ENCODE results near the gene KRTAP12-4.
"Not testable (repeated sequence)": the region's sequence is repeated elsewhere in the genome, so short reads cannot be mapped to it uniquely, and the experiment has no call there.

Gene KRTAP12-4

DNA sequence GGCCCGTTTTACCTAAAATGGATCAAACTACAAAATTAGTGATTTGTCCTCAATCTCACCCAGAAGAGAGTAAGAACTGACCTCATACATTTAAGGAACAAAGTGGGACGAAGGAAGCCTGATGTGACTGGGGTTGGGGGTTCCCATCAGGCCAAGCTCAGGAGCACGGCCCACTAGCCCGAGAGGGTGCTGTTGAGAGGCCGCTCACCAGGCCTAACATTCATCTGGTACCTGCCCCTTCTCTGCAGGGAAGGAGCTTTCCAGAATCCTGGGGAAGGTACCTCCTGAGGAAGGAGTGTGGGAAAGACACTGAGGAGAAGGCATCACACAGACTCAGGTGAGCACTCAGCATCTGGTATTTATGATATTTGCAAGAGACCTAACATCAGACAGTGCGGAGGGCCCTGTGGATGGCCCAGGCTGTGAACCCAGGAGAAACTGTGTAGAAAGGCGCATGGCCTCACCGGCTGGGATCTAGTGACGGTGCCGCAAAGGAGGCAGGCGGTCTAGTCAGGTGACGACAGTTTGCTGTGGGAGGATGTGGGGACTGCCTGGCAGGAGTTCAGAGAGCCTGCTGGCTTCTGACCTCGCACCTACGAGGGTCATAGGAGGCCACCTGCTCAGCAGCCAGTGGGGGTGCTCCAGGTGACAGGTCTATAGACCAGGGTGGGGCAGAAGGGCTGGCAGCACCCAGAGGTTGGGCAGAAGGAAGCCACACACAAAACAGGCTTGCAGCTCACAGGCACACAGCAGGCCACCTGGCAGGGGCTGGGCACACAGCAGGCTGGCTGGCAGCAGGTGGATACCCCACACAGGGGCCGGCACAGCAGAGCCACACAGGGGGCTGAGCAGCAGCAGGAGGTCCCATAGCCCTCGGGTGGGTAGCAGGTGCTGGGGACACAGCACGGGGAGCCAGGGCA lies 543 bp downstream of the KRTAP12-4 start:
- Histone ChIP-seq H3K9ac (ENCODE audit: low read length in 2 of 2) (no peak overlapping the region), H3K27ac (ENCODE audit: low read length) (no peak overlapping the region), H3K4me3 (ENCODE audit: low read length in 2 of 2) (no peak overlapping the region), H3K9me3 (ENCODE audit: control insufficient read depth in 2 of 2, low read length in 2 of 2) (peaks cover 2 to 5% of the 10 kb centered on the region in 2 donors), H3K4me1 (ENCODE audit: control insufficient read depth, insufficient read depth, low read length) (peaks cover 2% of the 10 kb centered on the region), H3K36me3 (ENCODE audit: control insufficient read depth in 2 of 2, insufficient read depth in 2 of 2, low read length in 2 of 2) (no peaks in the 10 kb centered on the region), H3K27me3 (ENCODE audit: control insufficient read depth in 1 of 2, insufficient read depth in 2 of 2, low read length in 2 of 2) (peaks cover 3 to 6% of the 10 kb centered on the region in 2 donors)

DNA sequence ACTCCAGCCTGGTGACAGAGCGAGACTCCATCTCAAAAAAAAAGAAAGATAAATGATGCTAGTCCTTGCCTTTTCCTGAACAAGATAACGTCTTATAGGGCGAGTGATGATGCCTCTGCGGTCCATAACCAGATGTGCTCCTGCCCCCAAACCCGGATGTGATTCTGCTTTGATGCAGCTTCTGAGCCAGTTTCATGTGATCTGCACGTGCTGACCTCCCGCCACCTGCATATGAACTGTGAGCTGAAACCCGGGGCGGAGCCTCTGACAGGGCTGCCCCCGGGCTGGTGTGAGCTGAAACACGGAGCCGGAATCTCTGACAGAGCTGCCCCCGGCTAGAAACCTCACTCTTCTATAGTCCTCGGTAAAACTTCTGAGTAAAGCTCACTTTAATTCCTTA lies 1.3 kb downstream of the KRTAP12-4 start:
- Histone ChIP-seq H3K9ac (ENCODE audit: low read length in 2 of 2) (no peak overlapping the region), H3K4me1 (ENCODE audit: control insufficient read depth, insufficient read depth, low read length) (peaks cover 2% of the 10 kb centered on the region), H3K9me3 (ENCODE audit: control insufficient read depth in 2 of 2, low read length in 2 of 2) (peaks cover 2 to 5% of the 10 kb centered on the region in 2 donors), H3K27me3 (ENCODE audit: control insufficient read depth in 1 of 2, insufficient read depth in 2 of 2, low read length in 2 of 2) (peaks cover 2 to 3% of the 10 kb centered on the region in 2 donors), H3K4me3 (ENCODE audit: low read length in 2 of 2) (no peak overlapping the region), H3K27ac (ENCODE audit: low read length) (no peak overlapping the region), H3K36me3 (ENCODE audit: control insufficient read depth in 2 of 2, insufficient read depth in 2 of 2, low read length in 2 of 2) (no peaks in the 10 kb centered on the region)

DNA sequence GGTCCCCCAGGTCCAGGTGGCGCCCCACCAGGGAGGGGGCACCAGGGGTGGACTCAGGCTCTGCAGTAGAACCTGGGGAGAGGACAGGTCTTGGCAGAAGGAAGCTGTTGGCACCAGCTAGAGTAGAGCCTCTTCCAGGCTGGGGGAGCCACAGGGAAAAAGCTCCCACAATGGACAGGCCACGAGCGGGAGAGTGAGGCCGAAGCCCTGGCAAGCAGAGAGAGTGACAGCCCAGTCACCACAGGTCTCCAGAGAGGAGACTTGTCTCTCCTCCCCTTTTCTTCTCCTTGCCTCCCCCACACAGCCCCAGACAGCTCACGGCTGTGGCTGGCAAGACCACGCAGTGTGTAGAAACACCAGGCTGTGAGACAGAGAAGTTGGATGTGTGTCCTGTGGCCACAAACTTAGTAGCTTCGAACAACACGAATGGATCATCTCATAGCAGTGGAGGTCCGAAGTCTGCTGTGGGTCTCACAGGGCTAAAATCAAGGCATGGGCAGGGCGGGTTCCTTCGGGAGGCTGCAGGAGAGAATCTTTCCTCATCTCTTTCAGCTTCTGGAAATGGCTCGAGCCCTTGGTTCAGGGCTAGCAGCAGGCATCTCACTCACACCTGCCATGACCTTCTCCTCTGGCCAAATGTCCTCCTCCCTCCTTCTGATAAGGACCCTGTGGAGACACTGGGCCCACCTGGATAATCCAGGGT lies 3.3 kb downstream of the KRTAP12-4 start:
- H3K4me3 ChIP-seq (ENCODE audit: low read length in 2 of 2) = no peak overlapping the region
- H3K9me3 ChIP-seq (ENCODE audit: control insufficient read depth in 2 of 2, low read length in 2 of 2) = peaks cover 0 to 3% of the 10 kb centered on the region in 2 donors
- H3K27ac ChIP-seq (ENCODE audit: low read length) = no peak overlapping the region
- no peaks in the 10 kb centered on the region for H3K36me3 ChIP-seq (ENCODE audit: control insufficient read depth in 2 of 2, insufficient read depth in 2 of 2, low read length in 2 of 2)
- H3K4me1 ChIP-seq (ENCODE audit: control insufficient read depth, insufficient read depth, low read length) = no peaks in the 10 kb centered on the region
- H3K9ac ChIP-seq (ENCODE audit: low read length in 2 of 2) = no peak overlapping the region
- peaks cover 3 to 9% of the 10 kb centered on the region in 2 donors for H3K27me3 ChIP-seq (ENCODE audit: control insufficient read depth in 1 of 2, insufficient read depth in 2 of 2, low read length in 2 of 2)

DNA sequence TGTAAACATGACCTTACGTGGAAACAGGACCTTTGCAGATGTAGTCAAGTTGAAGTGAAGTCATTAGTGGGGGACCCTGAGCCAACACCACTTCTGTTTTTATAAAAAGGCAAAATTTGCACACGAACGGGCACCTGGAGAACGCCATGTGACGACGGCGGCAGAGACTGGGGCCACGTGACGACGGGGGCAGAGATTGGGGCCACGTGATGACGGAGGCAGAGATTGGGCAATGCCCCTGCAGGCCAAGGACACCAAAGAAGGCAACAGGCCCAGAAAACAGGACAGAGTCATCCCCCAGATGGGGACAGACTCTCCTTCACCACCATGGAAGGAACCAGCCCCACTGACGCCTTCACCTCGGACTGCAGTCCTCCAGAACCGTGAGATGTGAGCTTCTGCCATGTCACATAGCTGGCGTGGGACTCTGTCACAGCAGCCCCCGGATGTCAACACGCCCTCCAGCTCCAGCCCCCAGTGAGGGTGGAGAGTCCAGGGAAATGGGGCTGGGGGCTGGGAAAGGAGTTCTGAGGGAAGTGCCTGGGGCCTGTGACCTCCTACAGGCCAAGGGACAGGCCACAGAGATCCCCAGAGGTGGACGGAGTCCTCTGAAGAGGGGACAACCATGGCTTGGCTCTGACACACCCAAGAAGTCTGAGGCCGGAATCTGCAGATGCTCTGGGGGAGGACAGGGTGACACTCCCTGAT lies 4.0 kb downstream of the KRTAP12-4 start:
- peaks cover 3 to 9% of the 10 kb centered on the region in 2 donors for H3K27me3 ChIP-seq (ENCODE audit: control insufficient read depth in 1 of 2, insufficient read depth in 2 of 2, low read length in 2 of 2)
- no peak overlapping the region for H3K27ac ChIP-seq (ENCODE audit: low read length)
- H3K9me3 ChIP-seq (ENCODE audit: control insufficient read depth in 2 of 2, low read length in 2 of 2) = no peaks in the 10 kb centered on the region
- no peak overlapping the region for H3K4me3 ChIP-seq (ENCODE audit: low read length in 2 of 2)
- no peaks in the 10 kb centered on the region for H3K4me1 ChIP-seq (ENCODE audit: control insufficient read depth, insufficient read depth, low read length)
- H3K36me3 ChIP-seq (ENCODE audit: control insufficient read depth in 2 of 2, insufficient read depth in 2 of 2, low read length in 2 of 2) = no peaks in the 10 kb centered on the region
- H3K9ac ChIP-seq (ENCODE audit: low read length in 2 of 2) = no peak overlapping the region

DNA sequence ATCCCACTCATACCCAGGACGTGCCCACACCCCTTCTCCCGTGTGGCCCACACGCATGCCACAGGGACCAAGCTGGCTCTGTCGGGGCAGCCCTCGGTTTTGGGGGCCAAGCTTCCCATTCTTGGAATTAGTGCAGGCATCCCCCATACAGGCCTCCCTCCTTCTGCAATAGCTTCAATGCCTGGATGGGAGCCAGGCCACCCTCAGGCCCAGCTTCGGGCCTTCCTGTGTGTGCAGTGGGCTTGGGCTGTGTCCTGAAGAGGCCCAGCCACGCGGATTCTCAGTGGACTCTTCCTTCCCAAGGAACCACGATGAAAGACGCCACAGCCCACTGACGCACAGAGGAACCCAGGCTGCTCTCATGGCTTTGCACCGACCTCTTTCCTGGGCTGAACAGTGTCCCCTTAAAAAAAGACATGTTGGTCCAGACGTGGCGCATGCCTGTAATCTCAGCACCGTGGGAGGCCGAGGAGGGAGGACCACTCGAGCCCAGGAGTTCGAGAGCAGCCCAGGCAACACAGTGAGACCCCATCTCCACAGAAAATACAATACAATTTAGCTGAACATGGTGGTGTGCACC lies 4.8 kb downstream of the KRTAP12-4 start:
- no peaks in the 10 kb centered on the region for H3K36me3 ChIP-seq (ENCODE audit: control insufficient read depth in 2 of 2, insufficient read depth in 2 of 2, low read length in 2 of 2)
- H3K4me3 ChIP-seq (ENCODE audit: low read length in 2 of 2) = no peak overlapping the region
- H3K27me3 ChIP-seq (ENCODE audit: control insufficient read depth in 1 of 2, insufficient read depth in 2 of 2, low read length in 2 of 2) = peaks cover 3 to 9% of the 10 kb centered on the region in 2 donors
- H3K9ac ChIP-seq (ENCODE audit: low read length in 2 of 2) = no peak overlapping the region
- no peaks in the 10 kb centered on the region for H3K9me3 ChIP-seq (ENCODE audit: control insufficient read depth in 2 of 2, low read length in 2 of 2)
- no peak overlapping the region for H3K27ac ChIP-seq (ENCODE audit: low read length)
- H3K4me1 ChIP-seq (ENCODE audit: control insufficient read depth, insufficient read depth, low read length) = no peaks in the 10 kb centered on the region

DNA sequence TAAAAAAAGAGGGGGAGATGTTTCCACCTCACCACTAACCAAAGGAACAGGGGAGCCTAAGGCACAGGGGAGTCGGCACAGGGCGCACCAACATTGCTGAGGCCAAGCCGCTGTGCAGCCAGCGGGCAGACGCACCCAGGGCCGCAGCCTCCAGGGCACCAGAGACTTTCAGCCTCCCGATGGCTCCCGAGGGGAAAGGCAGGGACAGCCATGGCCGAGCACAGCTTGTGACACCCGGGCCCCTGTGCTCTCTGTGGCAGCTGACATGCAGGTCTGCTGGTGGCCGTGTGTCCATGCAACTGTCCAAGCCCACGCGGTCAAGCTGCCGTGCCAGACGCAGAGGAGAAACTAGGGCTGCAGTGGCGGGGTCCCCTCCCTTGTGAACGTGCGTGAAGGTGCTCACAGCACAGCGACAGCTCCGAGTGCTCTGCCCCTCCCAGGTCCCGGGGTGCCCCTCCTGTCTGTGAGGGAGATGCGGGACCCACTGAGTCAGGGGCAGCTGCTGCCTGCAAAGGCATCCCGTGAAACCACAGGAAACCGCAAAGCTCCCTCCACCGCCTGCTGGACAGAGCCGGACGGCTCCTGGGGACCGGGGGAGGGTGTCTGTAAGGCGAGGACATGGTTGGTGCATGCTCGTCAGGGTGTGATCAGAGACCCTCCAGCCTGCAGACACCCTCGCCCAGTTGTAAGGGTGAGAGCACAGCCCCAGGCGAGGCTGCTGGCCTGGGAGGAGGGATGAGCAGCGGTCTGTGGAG lies 5.7 kb downstream of the KRTAP12-4 start:
- peaks cover 2 to 9% of the 10 kb centered on the region in 2 donors for H3K27me3 ChIP-seq (ENCODE audit: control insufficient read depth in 1 of 2, insufficient read depth in 2 of 2, low read length in 2 of 2)
- no peak overlapping the region for H3K27ac ChIP-seq (ENCODE audit: low read length)
- H3K9me3 ChIP-seq (ENCODE audit: control insufficient read depth in 2 of 2, low read length in 2 of 2) = peaks cover 0 to 4% of the 10 kb centered on the region in 2 donors
- no peak overlapping the region for H3K4me3 ChIP-seq (ENCODE audit: low read length in 2 of 2)
- H3K9ac ChIP-seq (ENCODE audit: low read length in 2 of 2) = no peak overlapping the region
- H3K4me1 ChIP-seq (ENCODE audit: control insufficient read depth, insufficient read depth, low read length) = no peaks in the 10 kb centered on the region
- no peaks in the 10 kb centered on the region for H3K36me3 ChIP-seq (ENCODE audit: control insufficient read depth in 2 of 2, insufficient read depth in 2 of 2, low read length in 2 of 2)

DNA sequence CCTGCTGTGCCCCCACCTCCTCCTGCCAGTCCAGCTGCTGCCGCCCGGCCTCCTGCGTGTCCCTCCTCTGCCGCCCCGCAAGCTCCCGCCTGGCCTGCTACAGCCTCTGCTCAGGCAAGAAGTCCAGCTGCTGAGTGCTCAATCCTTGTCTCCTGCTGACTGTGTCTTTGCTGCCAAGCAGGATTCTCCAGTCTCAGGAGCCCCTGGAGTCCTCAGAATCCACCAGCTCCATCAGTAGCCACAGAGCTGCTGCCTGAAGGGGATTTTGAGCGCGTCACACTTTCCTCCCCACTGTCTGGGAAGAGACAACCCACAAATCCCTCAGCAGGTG lies 7.3 kb downstream of the KRTAP12-4 start:
- no peak overlapping the region for H3K9ac ChIP-seq (ENCODE audit: low read length in 2 of 2)

DNA sequence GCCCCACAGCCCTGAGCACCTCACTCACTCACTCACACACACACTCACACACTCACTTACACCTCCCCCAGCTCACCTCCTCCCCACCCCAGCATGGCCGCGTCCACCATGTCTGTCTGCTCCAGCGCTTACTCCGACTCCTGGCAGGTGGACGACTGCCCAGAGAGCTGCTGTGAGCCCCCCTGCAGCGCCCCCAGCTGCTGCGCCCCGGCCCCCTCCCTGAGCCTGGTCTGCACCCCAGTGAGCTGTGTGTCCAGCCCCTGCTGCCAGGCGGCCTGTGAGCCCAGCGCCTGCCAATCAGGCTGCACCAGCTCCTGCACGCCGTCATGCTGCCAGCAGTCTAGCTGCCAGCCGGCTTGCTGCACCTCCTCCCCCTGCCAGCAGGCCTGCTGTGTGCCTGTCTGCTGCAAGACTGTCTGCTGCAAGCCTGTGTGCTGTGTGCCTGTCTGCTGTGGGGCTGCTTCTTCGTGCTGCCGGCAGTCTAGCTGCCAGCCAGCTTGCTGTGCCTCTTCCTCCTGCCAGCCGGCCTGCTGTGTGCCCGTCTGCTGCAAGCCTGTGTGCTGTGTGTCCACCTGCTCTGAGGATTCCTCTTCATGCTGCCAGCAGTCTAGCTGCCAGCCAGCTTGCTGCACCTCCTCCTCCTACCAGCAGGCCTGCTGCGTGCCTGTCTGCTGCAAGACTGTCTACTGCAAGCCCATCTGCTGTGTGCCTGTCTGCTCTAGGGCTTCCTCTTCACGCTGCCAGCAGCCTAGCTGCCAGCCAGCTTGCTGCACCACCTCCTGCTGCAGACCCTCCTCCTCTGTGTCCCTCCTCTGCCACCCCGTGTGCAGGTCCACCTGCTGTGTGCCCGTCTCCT lies 7.9 kb downstream of the KRTAP12-4 start, which contains the start of gene KRTAP10-11:
Gene KRTAP10-11, plus strand, starts transcription at position 49 of the 856 bp plus-strand sequence. Its CDS starts 45 bp downstream, at position 94.
- not testable (repeated sequence) for H3K36me3 ChIP-seq (ENCODE audit: control insufficient read depth in 2 of 2, insufficient read depth in 2 of 2, low read length in 2 of 2); H3K27me3 ChIP-seq (ENCODE audit: control insufficient read depth in 1 of 2, insufficient read depth in 2 of 2, low read length in 2 of 2); H3K27ac ChIP-seq (ENCODE audit: low read length); H3K9ac ChIP-seq (ENCODE audit: low read length in 2 of 2); H3K4me3 ChIP-seq (ENCODE audit: low read length in 2 of 2); H3K9me3 ChIP-seq (ENCODE audit: control insufficient read depth in 2 of 2, low read length in 2 of 2); H3K4me1 ChIP-seq (ENCODE audit: control insufficient read depth, insufficient read depth, low read length)

More for the DNA sequence above, 7.3 kb downstream of the KRTAP12-4 start:
- Histone ChIP-seq H3K27ac (ENCODE audit: low read length) (no peak overlapping the region), H3K4me1 (ENCODE audit: control insufficient read depth, insufficient read depth, low read length) (no peaks in the 10 kb centered on the region), H3K9me3 (ENCODE audit: control insufficient read depth in 2 of 2, low read length in 2 of 2) (peaks cover 0 to 4% of the 10 kb centered on the region in 2 donors), H3K27me3 (ENCODE audit: control insufficient read depth in 1 of 2, insufficient read depth in 2 of 2, low read length in 2 of 2) (peaks cover 0 to 9% of the 10 kb centered on the region in 2 donors), H3K36me3 (ENCODE audit: control insufficient read depth in 2 of 2, insufficient read depth in 2 of 2, low read length in 2 of 2) (no peaks in the 10 kb centered on the region), H3K4me3 (ENCODE audit: low read length in 2 of 2) (no peak overlapping the region)

DNA sequence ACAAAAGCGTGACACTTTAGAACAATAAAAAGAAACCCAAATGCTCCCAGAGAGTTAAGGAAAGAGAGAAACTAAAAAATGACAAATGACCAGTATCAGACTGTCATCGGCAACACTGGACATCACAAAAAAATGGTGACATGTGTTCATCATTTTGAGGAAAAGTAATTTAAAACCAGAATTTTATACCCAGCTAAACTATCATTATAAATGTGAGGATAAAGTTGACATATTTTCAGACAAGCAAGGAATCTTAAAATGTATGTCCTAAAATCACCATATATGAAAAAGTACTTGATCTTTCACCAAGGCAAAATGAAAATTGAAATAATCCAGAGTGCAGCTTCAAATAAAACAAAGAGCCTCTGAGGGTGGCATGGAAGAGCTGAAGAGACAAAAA lies 9.6 kb downstream of the KRTAP12-4 start:
- no peaks in the 10 kb centered on the region for H3K4me1 ChIP-seq (ENCODE audit: control insufficient read depth, insufficient read depth, low read length)
- H3K36me3 ChIP-seq (ENCODE audit: control insufficient read depth in 2 of 2, insufficient read depth in 2 of 2, low read length in 2 of 2) = no peaks in the 10 kb centered on the region
- no peak overlapping the region for H3K4me3 ChIP-seq (ENCODE audit: low read length in 2 of 2)
- no peak overlapping the region for H3K27ac ChIP-seq (ENCODE audit: low read length)
- peaks cover under 1 to 18% of the 10 kb centered on the region in 2 donors for H3K27me3 ChIP-seq (ENCODE audit: control insufficient read depth in 1 of 2, insufficient read depth in 2 of 2, low read length in 2 of 2)
- peaks cover 0 to 10% of the 10 kb centered on the region in 2 donors for H3K9me3 ChIP-seq (ENCODE audit: control insufficient read depth in 2 of 2, low read length in 2 of 2)
- no peak overlapping the region for H3K9ac ChIP-seq (ENCODE audit: low read length in 2 of 2)

Measured in stomach smooth muscle (tissue), 2 donors.